ENCODE data around the gene CMTM6.
"Not testable (repeated sequence)": the region's sequence is repeated elsewhere in the genome, so short reads cannot be mapped to it uniquely, and the experiment has no call there.

CMTM6 gene

DNA sequence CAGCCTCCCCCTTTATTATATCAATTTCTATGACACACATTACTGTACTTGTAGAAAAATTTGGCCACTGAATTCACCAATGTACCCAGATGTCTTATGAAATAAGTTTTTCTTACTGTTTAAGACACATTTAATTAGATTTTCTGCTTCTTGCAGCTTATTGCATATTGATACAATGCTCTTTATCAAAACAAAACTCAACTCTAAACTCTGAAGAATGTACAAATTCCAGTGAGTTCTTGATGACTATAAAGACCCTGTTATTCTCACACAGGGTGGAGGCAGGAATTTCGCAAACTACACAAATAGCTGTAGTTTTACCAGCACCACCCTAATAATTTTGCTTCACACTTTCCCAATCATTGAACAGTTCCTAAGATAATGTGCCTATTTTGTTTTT lies 22.0 kb downstream of the CMTM6 start:
- Histone ChIP-seq H3K9me3 (replicated peaks; ENCODE audit: insufficient read depth, low read length) (no peaks in the 10 kb centered on the region), H3K27ac (ENCODE audit: low read length) (no peak overlapping the region), H3K27me3 (replicated peaks; ENCODE audit: insufficient read depth, low read length) (no peaks in the 10 kb centered on the region), H3K4me3 (ENCODE audit: low read length) (no peak overlapping the region), H4K20me1 (ENCODE audit: insufficient read depth, low read length) (no peaks in the 10 kb centered on the region), H3K4me1 (ENCODE audit: low read length) (no peaks in the 10 kb centered on the region), H3K79me2 (ENCODE audit: low read length) (no peaks in the 10 kb centered on the region), H3F3A (ENCODE audit: insufficient read depth, low read length) (no peaks in the 10 kb centered on the region), H2AFZ (ENCODE audit: low read length) (no peak overlapping the region), H3K9me2 (replicated peaks; ENCODE audit: insufficient read depth, low read length) (no peaks in the 10 kb centered on the region), H3K4me2 (ENCODE audit: low read depth, low read length) (no peak overlapping the region), H3K9ac (ENCODE audit: low read length) (no peak overlapping the region), H3K36me3 (replicated peaks; ENCODE audit: insufficient read depth, low read length) (no peaks in the 10 kb centered on the region; the same call in 1 of the 2 replicates)
- no peak for DNase-seq
- TF ChIP-seq EZH2phosphoT487 (IDR thresholded peaks at IDR 0.05; ENCODE audit: low read length) (no peak), EZH2 (optimal IDR thresholded peaks at IDR 0.05; ENCODE audit: low read depth, low read length) (no peak)
- TF ChIP-seq, protein P1, sequence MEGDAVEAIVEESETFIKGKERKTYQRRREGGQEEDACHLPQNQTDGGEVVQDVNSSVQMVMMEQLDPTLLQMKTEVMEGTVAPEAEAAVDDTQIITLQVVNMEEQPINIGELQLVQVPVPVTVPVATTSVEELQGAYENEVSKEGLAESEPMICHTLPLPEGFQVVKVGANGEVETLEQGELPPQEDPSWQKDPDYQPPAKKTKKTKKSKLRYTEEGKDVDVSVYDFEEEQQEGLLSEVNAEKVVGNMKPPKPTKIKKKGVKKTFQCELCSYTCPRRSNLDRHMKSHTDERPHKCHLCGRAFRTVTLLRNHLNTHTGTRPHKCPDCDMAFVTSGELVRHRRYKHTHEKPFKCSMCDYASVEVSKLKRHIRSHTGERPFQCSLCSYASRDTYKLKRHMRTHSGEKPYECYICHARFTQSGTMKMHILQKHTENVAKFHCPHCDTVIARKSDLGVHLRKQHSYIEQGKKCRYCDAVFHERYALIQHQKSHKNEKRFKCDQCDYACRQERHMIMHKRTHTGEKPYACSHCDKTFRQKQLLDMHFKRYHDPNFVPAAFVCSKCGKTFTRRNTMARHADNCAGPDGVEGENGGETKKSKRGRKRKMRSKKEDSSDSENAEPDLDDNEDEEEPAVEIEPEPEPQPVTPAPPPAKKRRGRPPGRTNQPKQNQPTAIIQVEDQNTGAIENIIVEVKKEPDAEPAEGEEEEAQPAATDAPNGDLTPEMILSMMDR (IDR thresholded peaks at IDR 0.05; ENCODE audit: low read length) = no peak

DNA sequence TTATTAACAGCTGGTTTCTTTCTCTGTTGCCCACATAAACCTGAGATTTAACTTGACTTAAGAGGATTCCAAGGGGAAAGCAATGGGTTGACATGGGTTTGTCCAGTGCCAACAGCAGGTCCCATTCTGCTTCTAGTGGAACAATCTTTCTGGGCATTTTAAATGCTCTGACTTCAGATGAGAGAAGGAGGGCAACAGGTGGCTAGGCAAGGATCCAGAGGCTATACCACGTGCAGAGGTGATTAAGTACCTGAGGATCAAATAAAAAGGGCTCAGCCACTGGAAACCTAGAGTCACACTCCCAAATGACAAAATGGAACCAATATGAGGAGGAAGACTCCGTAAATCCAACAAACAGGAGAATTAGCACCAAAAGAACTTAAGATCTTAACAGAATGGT lies 28.5 kb downstream of the CMTM6 start:
- DNase-seq = no peak
- no peaks in the 10 kb centered on the region for H3F3A ChIP-seq (ENCODE audit: insufficient read depth, low read length)
- H3K27me3 ChIP-seq (replicated peaks; ENCODE audit: insufficient read depth, low read length) = no peaks in the 10 kb centered on the region
- no peak overlapping the region for H3K9ac ChIP-seq (ENCODE audit: low read length)
- H2AFZ ChIP-seq (ENCODE audit: low read length) = no peak overlapping the region
- H3K9me2 ChIP-seq (replicated peaks; ENCODE audit: insufficient read depth, low read length) = no peaks in the 10 kb centered on the region
- H3K27ac ChIP-seq (ENCODE audit: low read length) = no peak overlapping the region
- H3K4me3 ChIP-seq (ENCODE audit: low read length) = no peak overlapping the region
- no peak for TF ChIP-seq EZH2phosphoT487 (IDR thresholded peaks at IDR 0.05; ENCODE audit: low read length)
- TF ChIP-seq, protein P1 (IDR thresholded peaks at IDR 0.05; ENCODE audit: low read length) = no peak
- TF ChIP-seq EZH2 (optimal IDR thresholded peaks at IDR 0.05; ENCODE audit: low read depth, low read length) = no peak
- H3K36me3 ChIP-seq (replicated peaks; ENCODE audit: insufficient read depth, low read length) = no peaks in the 10 kb centered on the region
- no peaks in the 10 kb centered on the region for H3K79me2 ChIP-seq (ENCODE audit: low read length)
- no peaks in the 10 kb centered on the region for H3K9me3 ChIP-seq (replicated peaks; ENCODE audit: insufficient read depth, low read length)
- no peak overlapping the region for H3K4me2 ChIP-seq (ENCODE audit: low read depth, low read length)
- no peaks in the 10 kb centered on the region for H3K4me1 ChIP-seq (ENCODE audit: low read length)
- no peaks in the 10 kb centered on the region for H4K20me1 ChIP-seq (ENCODE audit: insufficient read depth, low read length)

DNA sequence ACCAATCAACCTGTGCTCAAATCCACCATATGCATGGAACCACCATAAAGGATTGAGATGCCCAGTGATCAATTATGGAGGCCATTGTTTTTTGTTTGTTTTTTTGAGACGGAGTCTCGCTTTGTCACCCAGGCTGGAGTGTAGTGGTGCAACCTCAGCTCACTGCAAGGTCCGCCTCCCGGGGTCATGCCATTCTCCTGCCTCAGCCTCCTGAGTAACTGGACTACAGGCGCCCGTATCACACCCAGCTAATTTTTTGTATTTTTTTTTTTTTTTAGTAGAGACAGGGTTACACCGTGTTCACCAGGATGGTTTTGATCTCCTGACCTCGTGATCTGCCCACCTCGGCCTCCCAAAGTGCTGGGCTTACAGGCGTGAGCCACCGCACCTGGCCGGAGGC lies 30.5 kb downstream of the CMTM6 start:
- H3K4me2 ChIP-seq (ENCODE audit: low read depth, low read length); H3F3A ChIP-seq (ENCODE audit: insufficient read depth, low read length); DNase-seq; H3K36me3 ChIP-seq (replicated peaks; ENCODE audit: insufficient read depth, low read length); H3K9me2 ChIP-seq (replicated peaks; ENCODE audit: insufficient read depth, low read length); H3K4me3 ChIP-seq (ENCODE audit: low read length); H3K79me2 ChIP-seq (ENCODE audit: low read length); H3K4me1 ChIP-seq (ENCODE audit: low read length); H2AFZ ChIP-seq (ENCODE audit: low read length); H4K20me1 ChIP-seq (ENCODE audit: insufficient read depth, low read length); H3K9me3 ChIP-seq (replicated peaks; ENCODE audit: insufficient read depth, low read length); H3K9ac ChIP-seq (ENCODE audit: low read length); H3K27me3 ChIP-seq (replicated peaks; ENCODE audit: insufficient read depth, low read length); H3K27ac ChIP-seq (ENCODE audit: low read length): not testable (repeated sequence)

DNA sequence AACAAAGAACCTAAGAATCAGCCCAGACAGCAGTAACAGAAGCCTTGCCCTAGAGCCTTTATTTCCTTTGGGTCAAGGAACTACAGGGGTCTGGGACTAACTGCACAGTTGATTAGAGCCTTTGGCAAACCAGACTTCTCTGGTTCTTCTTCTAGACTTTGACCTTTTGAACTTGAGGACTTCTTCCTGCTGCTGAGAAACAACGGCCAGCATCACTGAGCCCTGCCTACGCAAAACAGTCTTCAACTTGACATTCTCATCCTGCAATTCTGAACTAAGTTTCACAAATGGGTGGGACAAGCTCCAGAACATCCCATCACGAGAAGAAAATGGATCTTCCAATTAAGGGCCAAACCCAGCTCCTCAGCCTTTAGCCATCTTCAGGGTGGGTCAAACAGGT lies 31.4 kb downstream of the CMTM6 start:
- no peak overlapping the region for H2AFZ ChIP-seq (ENCODE audit: low read length)
- TF ChIP-seq EZH2 (optimal IDR thresholded peaks at IDR 0.05; ENCODE audit: low read depth, low read length) (no peak), EZH2phosphoT487 (IDR thresholded peaks at IDR 0.05; ENCODE audit: low read length) (no peak)
- TF ChIP-seq, protein P1 (IDR thresholded peaks at IDR 0.05; ENCODE audit: low read length) = no peak

More for the DNA sequence above, 31.4 kb downstream of the CMTM6 start:
- Histone ChIP-seq H3K4me1 (ENCODE audit: low read length) (0 out of 2 replicates have a peak, but pooled peaks cover 3% of the 10 kb centered on the region), H3K79me2 (ENCODE audit: low read length) (no peaks in the 10 kb centered on the region), H3K27me3 (replicated peaks; ENCODE audit: insufficient read depth, low read length) (no peaks in the 10 kb centered on the region), H4K20me1 (ENCODE audit: insufficient read depth, low read length) (no peaks in the 10 kb centered on the region), H3K9me2 (replicated peaks; ENCODE audit: insufficient read depth, low read length) (no peaks in the 10 kb centered on the region), H3F3A (ENCODE audit: insufficient read depth, low read length) (no peaks in the 10 kb centered on the region), H3K27ac (ENCODE audit: low read length) (no peak overlapping the region), H3K9ac (ENCODE audit: low read length) (no peak overlapping the region), H3K36me3 (replicated peaks; ENCODE audit: insufficient read depth, low read length) (no peaks in the 10 kb centered on the region), H3K4me2 (ENCODE audit: low read depth, low read length) (no peak overlapping the region), H3K4me3 (ENCODE audit: low read length) (no peak overlapping the region), H3K9me3 (replicated peaks; ENCODE audit: insufficient read depth, low read length) (no peaks in the 10 kb centered on the region)
- no peak for DNase-seq
